GM21723 (cell line): Measurements from ENCODE around the gene CDS1.
"Not testable (repeated sequence)": the region's sequence is repeated elsewhere in the genome, so short reads cannot be mapped to it uniquely, and the experiment has no call there.

Experiments
- ATAC-seq: cut with Tn5 transposase; IDR thresholded peaks from one replicate; pipeline ENCODE4 v1.9.1; 2021; ENCODE audit warnings: mild to moderate bottlenecking, moderate library complexity; ENCODE audit not compliant: unreplicated experiment

Gene CDS1

GRCh38 chr4:84582988-84583875, at the start of gene CDS1:
Gene CDS1 (plus strand): TSS chr4:84583127. CDS start chr4:84583402, 275 bp downstream.
- peak; percentile 56 for ATAC-seq

- no peak for ATAC-seq
These were observed 47.0 kb upstream of the CDS1 start for GRCh38 chr4:84535901-84536300.

GRCh38 chr4:84545093-84545492, 37.8 kb upstream of the CDS1 start:
- ATAC-seq: no peak

GRCh38 chr4:84547211-84547610, 35.7 kb upstream of the CDS1 start:
- ATAC-seq: no peak

GRCh38 chr4:84549191-84549590, 33.7 kb upstream of the CDS1 start:
- ATAC-seq: not testable (repeated sequence)

- no peak for ATAC-seq
These were observed 20.8 kb upstream of the CDS1 start for GRCh38 chr4:84562156-84562555.

- no peak for ATAC-seq
These were observed 19.9 kb upstream of the CDS1 start for GRCh38 chr4:84563002-84563401.

- ATAC-seq: no peak
These were observed 17.0 kb upstream of the CDS1 start for GRCh38 chr4:84565951-84566350.

GRCh38 chr4:84568496-84568895, 14.4 kb upstream of the CDS1 start:
- ATAC-seq: no peak

- no peak for ATAC-seq
These were observed 13.9 kb upstream of the CDS1 start for GRCh38 chr4:84569009-84569408.

- no peak for ATAC-seq
These were observed 9.4 kb upstream of the CDS1 start for GRCh38 chr4:84573385-84574068.

- no peak for ATAC-seq
These were observed 8.7 kb upstream of the CDS1 start for GRCh38 chr4:84574069-84574720.

- ATAC-seq: no peak
These were observed 4.2 kb upstream of the CDS1 start for GRCh38 chr4:84578540-84579402.

GRCh38 chr4:84579403-84579776, 3.5 kb upstream of the CDS1 start:
- ATAC-seq: no peak

- ATAC-seq: peak; percentile 82
These were observed 482 bp upstream of the CDS1 start for GRCh38 chr4:84582302-84582987.

- ATAC-seq: no peak
These were observed 1.0 kb downstream of the CDS1 start for GRCh38 chr4:84583876-84584380.

- ATAC-seq: no peak
These were observed 2.3 kb downstream of the CDS1 start for GRCh38 chr4:84585251-84585650.

GRCh38 chr4:84594724-84595123, 11.8 kb downstream of the CDS1 start:
- no peak for ATAC-seq

- no peak for ATAC-seq
These were observed 13.9 kb downstream of the CDS1 start for GRCh38 chr4:84596826-84597225.

GRCh38 chr4:84597450-84597849, 14.5 kb downstream of the CDS1 start:
- ATAC-seq: no peak
